GM06990 (cell line): ENCODE results near the gene KCTD15.
A peak's percentile ranks its signal among the peaks of the same experiment; 100 is the strongest.

Experiments used
- DNase-seq: peaks from one replicate; pipeline ENCODE4 v3.0.0-alpha.2; 2011; ENCODE audit not compliant: insufficient read length; ENCODE audit errors: extremely low read depth
- H3K27me3 ChIP-seq: replicated peaks from 2 replicates; pipeline ENCODE4 v1.6.0; 2011; ENCODE audit warnings: low read length; ENCODE audit not compliant: control insufficient read depth, insufficient read depth
- H3K36me3 ChIP-seq: 2 replicates; pipeline ENCODE4 v1.5.1; 2011; ENCODE audit warnings: low read length; ENCODE audit not compliant: control insufficient read depth, insufficient read depth
- H3K4me3 ChIP-seq: replicated peaks from 2 replicates; pipeline ENCODE4 v1.5.1; 2011; ENCODE audit warnings: low read depth, mild to moderate bottlenecking, control low read depth, low read length
- TF ChIP-seq, protein P1 (sequence below): IDR thresholded peaks from 2 replicates; pipeline ENCODE4 v1.5.1; 2011; ENCODE audit warnings: low read length, control low read depth, mild to moderate bottlenecking, inconsistent platforms; ENCODE audit not compliant: insufficient read depth, poor library complexity, severe bottlenecking

Gene KCTD15

DNA sequence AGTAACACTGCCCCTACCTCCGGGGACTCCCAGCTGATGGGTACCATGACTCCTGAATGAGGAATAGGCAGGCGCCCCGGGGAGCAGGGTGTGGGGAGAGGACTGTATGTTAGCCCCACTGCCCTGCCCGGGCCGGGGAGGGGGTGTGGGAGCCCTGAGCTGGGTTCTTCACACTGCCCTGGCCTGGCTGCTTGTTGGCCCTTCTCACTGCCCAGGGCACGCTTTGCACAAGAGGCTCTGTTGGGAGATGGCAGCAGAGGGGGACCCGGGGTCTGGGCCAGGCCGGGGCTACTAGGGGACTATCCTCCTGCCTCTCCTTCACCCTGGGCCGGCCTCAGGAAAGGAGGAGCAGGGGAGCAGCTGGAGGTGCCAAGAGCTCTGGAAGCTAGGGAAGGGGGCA, 19.3 kb upstream of the KCTD15 start:
- TF ChIP-seq, protein P1, sequence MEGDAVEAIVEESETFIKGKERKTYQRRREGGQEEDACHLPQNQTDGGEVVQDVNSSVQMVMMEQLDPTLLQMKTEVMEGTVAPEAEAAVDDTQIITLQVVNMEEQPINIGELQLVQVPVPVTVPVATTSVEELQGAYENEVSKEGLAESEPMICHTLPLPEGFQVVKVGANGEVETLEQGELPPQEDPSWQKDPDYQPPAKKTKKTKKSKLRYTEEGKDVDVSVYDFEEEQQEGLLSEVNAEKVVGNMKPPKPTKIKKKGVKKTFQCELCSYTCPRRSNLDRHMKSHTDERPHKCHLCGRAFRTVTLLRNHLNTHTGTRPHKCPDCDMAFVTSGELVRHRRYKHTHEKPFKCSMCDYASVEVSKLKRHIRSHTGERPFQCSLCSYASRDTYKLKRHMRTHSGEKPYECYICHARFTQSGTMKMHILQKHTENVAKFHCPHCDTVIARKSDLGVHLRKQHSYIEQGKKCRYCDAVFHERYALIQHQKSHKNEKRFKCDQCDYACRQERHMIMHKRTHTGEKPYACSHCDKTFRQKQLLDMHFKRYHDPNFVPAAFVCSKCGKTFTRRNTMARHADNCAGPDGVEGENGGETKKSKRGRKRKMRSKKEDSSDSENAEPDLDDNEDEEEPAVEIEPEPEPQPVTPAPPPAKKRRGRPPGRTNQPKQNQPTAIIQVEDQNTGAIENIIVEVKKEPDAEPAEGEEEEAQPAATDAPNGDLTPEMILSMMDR: no peak
- Histone ChIP-seq H3K4me3 (no peak overlapping the region), H3K27me3 (peaks cover 1% of the 10 kb centered on the region; the same call in 1 of the 2 replicates), H3K36me3 (no peaks in the 10 kb centered on the region)
- DNase-seq: no peak

DNA sequence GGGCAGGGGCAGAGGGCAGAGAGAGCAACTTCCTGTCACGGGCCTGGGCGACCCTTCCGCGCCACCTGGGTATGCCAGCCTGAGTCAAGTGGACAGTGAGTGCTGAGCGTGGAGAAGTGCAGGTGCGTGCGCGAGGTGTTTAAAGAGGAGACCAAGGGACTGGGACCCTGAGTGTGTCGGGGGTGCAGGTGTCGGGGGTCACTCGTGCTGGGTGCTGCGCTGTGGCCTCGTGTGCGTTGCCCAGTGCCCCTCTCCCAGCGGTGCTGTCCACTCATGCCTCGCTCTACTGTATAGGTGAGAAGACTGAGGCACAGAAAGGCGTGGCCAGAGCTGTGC, 18.9 kb upstream of the KCTD15 start:
- TF ChIP-seq, protein P1: no peak
- DNase-seq: no peak
- H3K4me3 ChIP-seq: no peak overlapping the region
- H3K36me3 ChIP-seq: no peaks in the 10 kb centered on the region
- H3K27me3 ChIP-seq: peaks cover 1% of the 10 kb centered on the region; the same call in 1 of the 2 replicates

DNA sequence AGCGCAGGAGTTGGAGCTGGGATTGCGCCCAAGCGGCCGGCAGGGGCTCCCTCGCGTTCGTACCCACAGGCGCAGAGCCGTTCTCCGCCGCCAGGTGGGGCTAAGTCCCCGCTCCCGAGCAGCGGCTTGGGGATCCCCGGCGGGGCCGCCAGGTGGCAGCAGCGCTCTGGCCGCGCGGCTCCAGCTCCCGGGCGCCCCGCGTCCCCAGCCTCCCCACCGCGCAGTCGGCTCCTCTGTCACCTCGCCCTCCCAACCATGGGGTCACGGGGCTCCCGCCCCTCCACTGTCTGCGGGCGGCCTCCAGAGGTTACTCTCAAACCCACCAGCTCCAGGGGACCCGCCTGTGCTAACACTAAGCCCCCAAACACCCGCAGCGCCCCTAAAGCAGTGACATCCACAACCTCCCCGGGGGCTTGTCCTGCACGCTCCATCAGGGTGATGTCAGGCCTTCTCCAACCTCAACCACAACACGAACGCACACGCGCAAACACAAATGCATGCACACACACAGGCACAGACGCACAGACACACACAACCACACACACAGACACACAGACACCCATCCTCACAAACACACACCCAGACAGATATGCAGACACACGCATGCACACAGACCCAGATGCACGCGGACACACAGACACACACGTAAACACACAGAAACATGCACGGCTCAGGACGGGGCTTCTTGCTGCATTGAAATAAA, 18.4 kb upstream of the KCTD15 start:
- DNase-seq: peak; percentile 77
- Histone ChIP-seq H3K36me3 (no peaks in the 10 kb centered on the region), H3K27me3 (peaks cover 1% of the 10 kb centered on the region; the same call in 1 of the 2 replicates), H3K4me3 (no peak overlapping the region)
- TF ChIP-seq, protein P1: peak; percentile 100

DNA sequence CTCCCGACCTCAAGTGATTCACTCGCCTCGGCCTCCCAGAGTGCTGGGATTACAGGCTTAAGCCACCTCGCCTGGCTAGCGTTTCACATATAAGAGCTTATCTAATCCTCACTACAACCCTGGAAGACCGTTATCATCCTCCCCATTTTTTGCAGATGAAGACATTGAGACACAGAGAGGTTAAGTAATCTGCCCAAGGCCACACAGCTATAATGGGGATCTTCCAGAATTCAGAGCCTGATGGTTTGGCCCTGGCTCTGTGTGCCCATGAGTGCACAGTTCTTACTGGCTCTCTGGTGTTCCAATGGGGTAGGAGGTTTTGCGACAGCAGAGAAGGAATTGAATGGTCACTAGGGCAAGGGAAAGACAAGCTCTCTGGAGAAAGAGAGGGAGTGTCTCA, 16.8 kb upstream of the KCTD15 start:
- TF ChIP-seq, protein P1: no peak
- no peak for DNase-seq

DNA sequence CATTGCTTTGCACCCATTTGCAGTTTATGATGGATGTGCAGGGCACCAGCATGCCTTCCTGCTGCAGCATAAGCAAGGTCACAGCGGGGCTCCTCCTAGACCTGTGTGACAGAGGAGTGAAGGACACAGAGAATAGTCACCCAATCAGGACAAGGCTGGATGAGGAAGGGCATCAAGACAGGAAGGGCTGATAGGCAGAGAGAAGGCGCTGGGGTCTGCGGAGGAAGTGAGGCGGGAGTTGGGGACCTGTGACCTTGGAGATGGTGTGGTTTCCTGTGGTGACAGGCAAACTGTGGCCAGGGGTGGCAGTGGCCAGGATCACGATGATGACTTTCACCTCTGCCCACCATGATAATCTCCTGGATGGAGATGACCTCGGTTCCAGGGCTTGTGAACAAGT, 16.4 kb upstream of the KCTD15 start:
- TF ChIP-seq, protein P1: no peak
- H3K4me3 ChIP-seq: no peak overlapping the region
- H3K36me3 ChIP-seq: no peaks in the 10 kb centered on the region
- no peak for DNase-seq
- H3K27me3 ChIP-seq: peaks cover 1% of the 10 kb centered on the region; the same call in 1 of the 2 replicates

More for the DNA sequence above, 16.8 kb upstream of the KCTD15 start:
- Histone ChIP-seq H3K27me3 (peaks cover 1% of the 10 kb centered on the region; the same call in 1 of the 2 replicates), H3K36me3 (no peaks in the 10 kb centered on the region), H3K4me3 (no peak overlapping the region)
